ENCODE data around the gene IRX4. TPM values are rescaled to one million over a fixed set of nuclear protein-coding genes. Genes with fewer than 3 reads are reported as not detected.

IRX4 gene
- total RNA-seq, 1 donor from 2014 or later = not detected

- DNase-seq (no peak), ATAC-seq (no peak)
- no peaks in the 10 kb centered on the region for H3K4me1 ChIP-seq
- intact Hi-C loops (cut with DNase I) = no loop called here
- TF ChIP-seq CTCF (IDR thresholded peaks at IDR 0.05) = no peak
- no peaks in the 10 kb centered on the region for H3K9me3 ChIP-seq
- no peak overlapping the region for H3K4me3 ChIP-seq
- no peaks in the 10 kb centered on the region for H3K36me3 ChIP-seq
- H3K27ac ChIP-seq = no peak overlapping the region
- peaks cover 51% of the 10 kb centered on the region for H3K27me3 ChIP-seq (ENCODE audit: low read depth)
Measured at GRCh38 chr5:1835431-1835830, 47.3 kb downstream of the IRX4 start.

- ATAC-seq = no peak
- no peaks in the 10 kb centered on the region for H3K36me3 ChIP-seq
- peaks cover 45% of the 10 kb centered on the region for H3K27me3 ChIP-seq (ENCODE audit: low read depth)
- TF ChIP-seq CTCF (IDR thresholded peaks at IDR 0.05) = no peak
- H3K4me3 ChIP-seq = no peak overlapping the region
- intact Hi-C loops (cut with DNase I) = no loop called here
- no peak overlapping the region for H3K27ac ChIP-seq
- no peaks in the 10 kb centered on the region for H3K4me1 ChIP-seq
- no peaks in the 10 kb centered on the region for H3K9me3 ChIP-seq
- DNase-seq = no peak
Measured at GRCh38 chr5:1834721-1835429, 47.9 kb downstream of the IRX4 start.

- Histone ChIP-seq H3K4me3 (no peak overlapping the region), H3K36me3 (no peaks in the 10 kb centered on the region), H3K27ac (no peak overlapping the region), H3K4me1 (no peaks in the 10 kb centered on the region), H3K9me3 (no peaks in the 10 kb centered on the region), H3K27me3 (ENCODE audit: low read depth) (peaks cover 44% of the 10 kb centered on the region)
- ATAC-seq (no peak), DNase-seq (no peak)
- intact Hi-C loops (cut with DNase I) = no loop called here
- TF ChIP-seq CTCF (IDR thresholded peaks at IDR 0.05) = no peak
Measured at GRCh38 chr5:1834022-1834551, 48.6 kb downstream of the IRX4 start.

- TF ChIP-seq CTCF (IDR thresholded peaks at IDR 0.05) = no peak
- Histone ChIP-seq H3K27me3 (ENCODE audit: low read depth) (peaks cover 37% of the 10 kb centered on the region), H3K27ac (no peak overlapping the region), H3K4me3 (no peak overlapping the region), H3K9me3 (no peaks in the 10 kb centered on the region), H3K4me1 (no peaks in the 10 kb centered on the region), H3K36me3 (no peaks in the 10 kb centered on the region)
- no peak for DNase-seq
- intact Hi-C loops (cut with DNase I) = no loop called here
- no peak for ATAC-seq
Measured at GRCh38 chr5:1833264-1834021, 49.3 kb downstream of the IRX4 start.

GRCh38 chr5:1832511-1833250 lies 50.0 kb downstream of the IRX4 start:
- Histone ChIP-seq H3K27me3 (ENCODE audit: low read depth) (peaks cover 34% of the 10 kb centered on the region), H3K27ac (no peak overlapping the region)

More at GRCh38 chr5:1832511-1833250, 50.0 kb downstream of the IRX4 start:
- H3K4me1 ChIP-seq = no peaks in the 10 kb centered on the region
- intact Hi-C loops (cut with DNase I) = no loop called here
- no peak overlapping the region for H3K4me3 ChIP-seq
- DNase-seq (no peak), ATAC-seq (no peak)
- TF ChIP-seq CTCF (IDR thresholded peaks at IDR 0.05) = no peak
- no peaks in the 10 kb centered on the region for H3K36me3 ChIP-seq
- H3K9me3 ChIP-seq = no peaks in the 10 kb centered on the region
